ENCODE measurements around the gene ARL17A.
"Not testable (repeated sequence)": the region's sequence is repeated elsewhere in the genome, so short reads cannot be mapped to it uniquely, and the experiment has no call there.

- not testable (repeated sequence) for TF ChIP-seq EZH2 (IDR thresholded peaks at IDR 0.05; ENCODE audit: borderline replicate concordance, low read depth, low read length, poor library complexity, severe bottlenecking); CTCF (conservative IDR thresholded peaks at IDR 0.05; ENCODE audit: low read depth, low read length)
Observed at GRCh38 chr17:46617121-46617520, 37.6 kb upstream of the ARL17A start.

Data from A673 (cell line).